Activated CD4-positive, alpha-beta memory T cell treated with anti-CD3 and anti-CD28 coated beads, Interleukin-2, amount 10 ng/mL, durations not matched to agents 7 days and 5 days (primary cell): ENCODE data around the gene KPNA6. TPM values are rescaled to one million over a fixed set of nuclear protein-coding genes. Genes with fewer than 3 reads are reported as not detected.
"Not testable (repeated sequence)": the region's sequence is repeated elsewhere in the genome, so short reads cannot be mapped to it uniquely, and the experiment has no call there.

ENCODE experiments used
- CTCF ChIA-PET: fragments of 350-600 bp; sonication (Branson Sonifier 250); formaldehyde crosslinking; loops from one replicate; lab custom pipeline; 2021; ENCODE audit warnings: antibody characterized with exemption, inconsistent platforms; lab: Charles Lee
- POLR2A ChIA-PET: fragments of 350-600 bp; sonication (Branson Sonifier 250); formaldehyde crosslinking; loops from one replicate; lab custom pipeline; 2021; ENCODE audit warnings: antibody characterized with exemption; lab: Charles Lee
- DNase-seq: peaks from one replicate; pipeline ENCODE4 v3.0.0-alpha.2; 2020
- H3K27ac Mint-ChIP-seq: one replicate; pipeline ENCODE4 v1.8.0; 2021; ENCODE audit warnings: mild to moderate bottlenecking, mixed read lengths
- H3K27me3 Mint-ChIP-seq: one replicate; pipeline ENCODE4 v1.8.0; 2021; ENCODE audit warnings: mixed read lengths
- H3K36me3 Mint-ChIP-seq: one replicate; pipeline ENCODE4 v1.8.0; 2021; ENCODE audit warnings: low read depth, mixed read lengths
- H3K4me1 Mint-ChIP-seq: one replicate; pipeline ENCODE4 v1.8.0; 2021; ENCODE audit warnings: mixed read lengths
- H3K4me3 Mint-ChIP-seq: one replicate; pipeline ENCODE4 v1.8.0; 2021; ENCODE audit warnings: mild to moderate bottlenecking, mixed read lengths
- H3K9me3 Mint-ChIP-seq: one replicate; pipeline ENCODE4 v1.8.0; 2021; ENCODE audit warnings: mixed read lengths
- total RNA-seq, 2 experiments: library from RNA; stranded (reverse); gene quantifications; one replicate each; pipeline ENCODE4 v1.2.3, GENCODE V29; 2021

KPNA6 gene
- total RNA-seq, 2 experiments from 2014 or later: 64.3 to 65.1 TPM

- Mint-ChIP-seq H3K27ac (no peak overlapping the region), H3K36me3 (peaks cover 44% of the 10 kb centered on the region), H3K4me1 (peaks cover 8% of the 10 kb centered on the region), H3K4me3 (no peak overlapping the region), H3K27me3 (no peaks in the 10 kb centered on the region), H3K9me3 (peaks cover 6% of the 10 kb centered on the region)
- ChIA-PET POLR2A (no interaction called here), CTCF (no interaction called here)
- DNase-seq: no peak
Observed at GRCh38 chr1:32150847-32151246, 43.0 kb downstream of the KPNA6 start.

GRCh38 chr1:32151319-32151787 lies 43.5 kb downstream of the KPNA6 start:
- Mint-ChIP-seq H3K27ac (no peak overlapping the region), H3K4me3 (no peak overlapping the region), H3K36me3 (peaks cover 45% of the 10 kb centered on the region), H3K27me3 (no peaks in the 10 kb centered on the region), H3K9me3 (peaks cover 6% of the 10 kb centered on the region), H3K4me1 (peaks cover 5% of the 10 kb centered on the region)
- CTCF ChIA-PET: no interaction called here
- POLR2A ChIA-PET: no interaction called here
- no peak for DNase-seq

GRCh38 chr1:32159189-32159588 lies 51.3 kb downstream of the KPNA6 start:
- ChIA-PET CTCF (no interaction called here), POLR2A (interaction anchor here (1.2 to 1.3 kb wide), 2 partner anchors 20 to 50 kb away, joined by 3 read pairs; partner anchors contain the start of gene TXLNA)
- Mint-ChIP-seq H3K9me3 (no peaks in the 10 kb centered on the region), H3K4me3 (no peak overlapping the region), H3K27ac (peak overlapping the region; percentile 35), H3K36me3 (peaks cover 66% of the 10 kb centered on the region), H3K4me1 (peaks cover 5% of the 10 kb centered on the region), H3K27me3 (no peaks in the 10 kb centered on the region)
- no peak for DNase-seq

GRCh38 chr1:32163405-32163804 lies 55.5 kb downstream of the KPNA6 start:
- no peak overlapping the region for H3K27ac Mint-ChIP-seq
- no peaks in the 10 kb centered on the region for H3K27me3 Mint-ChIP-seq
- POLR2A ChIA-PET: interaction anchor here (1.3 kb wide), 1 partner anchor 12 kb away, joined by 4 read pairs; no protein-coding TSS in a partner anchor
- no peak overlapping the region for H3K4me3 Mint-ChIP-seq
- CTCF ChIA-PET: no interaction called here
- H3K9me3 Mint-ChIP-seq: no peaks in the 10 kb centered on the region
- H3K4me1 Mint-ChIP-seq: peaks cover 5% of the 10 kb centered on the region
- DNase-seq: no peak
- peaks cover 57% of the 10 kb centered on the region for H3K36me3 Mint-ChIP-seq

- H3K27ac Mint-ChIP-seq, H3K9me3 Mint-ChIP-seq, DNase-seq, H3K4me3 Mint-ChIP-seq, POLR2A ChIA-PET, H3K4me1 Mint-ChIP-seq, H3K27me3 Mint-ChIP-seq, CTCF ChIA-PET: not testable (repeated sequence)
- peaks cover 51% of the 10 kb centered on the region for H3K36me3 Mint-ChIP-seq
Observed at GRCh38 chr1:32165633-32166032, 57.8 kb downstream of the KPNA6 start.

- Mint-ChIP-seq H3K36me3 (peaks cover 57% of the 10 kb centered on the region), H3K4me3 (no peak overlapping the region), H3K27ac (no peak overlapping the region), H3K4me1 (peaks cover 12% of the 10 kb centered on the region), H3K27me3 (no peaks in the 10 kb centered on the region), H3K9me3 (no peaks in the 10 kb centered on the region)
- CTCF ChIA-PET: no interaction called here
- DNase-seq: no peak
- POLR2A ChIA-PET: no interaction called here
Observed at GRCh38 chr1:32170991-32171390, 63.1 kb downstream of the KPNA6 start.

GRCh38 chr1:32172621-32173245 lies 64.9 kb downstream of the KPNA6 start:
- CTCF ChIA-PET: interaction anchor here (0.6 to 1.3 kb wide), 4 partner anchors 64 to 899 kb away, joined by 3 read pairs; partner anchors contain the start of gene FAM167B
- Mint-ChIP-seq H3K27me3 (no peaks in the 10 kb centered on the region), H3K4me3 (no peak overlapping the region), H3K27ac (peak overlapping the region; percentile 14), H3K4me1 (peaks cover 12% of the 10 kb centered on the region), H3K36me3 (peaks cover 48% of the 10 kb centered on the region), H3K9me3 (no peaks in the 10 kb centered on the region)
- no peak for DNase-seq
- POLR2A ChIA-PET: no interaction called here

GRCh38 chr1:32178380-32179192 lies 70.7 kb downstream of the KPNA6 start:
- Mint-ChIP-seq H3K27me3 (no peaks in the 10 kb centered on the region), H3K27ac (peak overlapping the region; percentile 96), H3K36me3 (peaks cover 39% of the 10 kb centered on the region), H3K9me3 (no peaks in the 10 kb centered on the region), H3K4me1 (peaks cover 33% of the 10 kb centered on the region), H3K4me3 (peak overlapping the region; percentile 88)
- ChIA-PET POLR2A (interaction anchor here (0.7 to 8.1 kb wide), 16 partner anchors 19 to 165 kb away, joined by 3 to 109 read pairs (median 8); partner anchors contain the start of genes CCDC28B, HDAC1, IQCC and KHDRBS1), CTCF (interaction anchor here (0.7 to 3.5 kb wide), 4 partner anchors 38 to 112 kb away, joined by 3 to 15 read pairs (median 12); partner anchors contain the start of gene KPNA6)
- DNase-seq: no peak

- Mint-ChIP-seq H3K4me1 (peaks cover 39% of the 10 kb centered on the region), H3K4me3 (peak overlapping the region; percentile 88), H3K27me3 (no peaks in the 10 kb centered on the region), H3K9me3 (no peaks in the 10 kb centered on the region), H3K27ac (peak overlapping the region; percentile 96), H3K36me3 (peaks cover 43% of the 10 kb centered on the region)
- ChIA-PET POLR2A (interaction anchor here (0.7 to 8.1 kb wide), 19 partner anchors 9 to 165 kb away, joined by 3 to 109 read pairs (median 7); partner anchors contain the start of genes CCDC28B, HDAC1, IQCC and KHDRBS1), CTCF (interaction anchor here (0.7 to 3.5 kb wide), 8 partner anchors 37 to 222 kb away, joined by 3 to 15 read pairs (median 4); partner anchors contain the start of gene KPNA6)
- DNase-seq: no peak
Observed at GRCh38 chr1:32179193-32179442, 71.3 kb downstream of the KPNA6 start.

GRCh38 chr1:32179443-32180185 lies 71.8 kb downstream of the KPNA6 start, which contains the start of gene TXLNA:
TXLNA (plus strand) TSS chr1:32179675; CDS start chr1:32180346, 671 bp downstream.
- peak within 1 kb of the TSS; percentile 88 for H3K4me3 Mint-ChIP-seq
- H3K9me3 Mint-ChIP-seq: no peaks in the 10 kb centered on the region
- CTCF ChIA-PET: interaction anchor here (0.7 to 3.5 kb wide), 11 partner anchors 26 to 222 kb away, joined by 3 to 15 read pairs (median 4); partner anchors contain the start of genes IQCC and KPNA6
- peak; percentile 92 for DNase-seq
- peaks cover 43% of the 10 kb centered on the region for H3K4me1 Mint-ChIP-seq
- H3K36me3 Mint-ChIP-seq: peaks cover 44% of the 10 kb centered on the region
- no peaks in the 10 kb centered on the region for H3K27me3 Mint-ChIP-seq
- POLR2A ChIA-PET: interaction anchor here (0.6 to 8.1 kb wide), 25 partner anchors 9 to 639 kb away, joined by 3 to 109 read pairs (median 4); partner anchors contain the start of genes BSDC1, CCDC28B, HDAC1 and IQCC
- peak within 1 kb of the TSS; percentile 96 for H3K27ac Mint-ChIP-seq

GRCh38 chr1:32180186-32181060 lies 72.6 kb downstream of the KPNA6 start:
- Mint-ChIP-seq H3K27ac (peak overlapping the region; percentile 88), H3K27me3 (no peaks in the 10 kb centered on the region), H3K36me3 (peaks cover 50% of the 10 kb centered on the region), H3K4me3 (peak overlapping the region; percentile 88), H3K4me1 (peaks cover 49% of the 10 kb centered on the region), H3K9me3 (no peaks in the 10 kb centered on the region)
- CTCF ChIA-PET: interaction anchor here (1.0 to 3.5 kb wide), 9 partner anchors 26 to 221 kb away, joined by 3 to 15 read pairs (median 4); partner anchors contain the start of genes IQCC and KPNA6
- peak; percentile 51 for DNase-seq
- POLR2A ChIA-PET: interaction anchor here (0.6 to 8.1 kb wide), 18 partner anchors 12 to 638 kb away, joined by 3 to 109 read pairs (median 6); partner anchors contain the start of genes BSDC1, CCDC28B, HDAC1 and IQCC
